Subcutaneous abdominal adipose tissue (tissue), 5 donors: ENCODE data around the gene CELA3A.

Experiments
- H3K27ac ChIP-seq: one replicate; pipeline ENCODE4 v1.7.0; 2013; ENCODE audit warnings: low read depth, mild to moderate bottlenecking, inconsistent platforms, low read length, moderate library complexity
- H3K27me3 ChIP-seq, 5 donors: one replicate each; pipeline ENCODE4 v1.7.0; 2013; ENCODE audit warnings: low read length in 5 of 5, inconsistent platforms in 1 of 5; ENCODE audit not compliant: control insufficient read depth in 5 of 5, insufficient read depth in 4 of 5
- H3K36me3 ChIP-seq, 5 donors: one replicate each; pipeline ENCODE4 v1.7.0; 2013; ENCODE audit warnings: low read length in 5 of 5; ENCODE audit not compliant: control insufficient read depth in 5 of 5, insufficient read depth in 5 of 5
- H3K4me1 ChIP-seq, 5 donors: one replicate each; pipeline ENCODE4 v1.7.0; 2013; ENCODE audit warnings: low read length in 5 of 5, mild to moderate bottlenecking in 3 of 5, moderate library complexity in 1 of 5; ENCODE audit not compliant: control insufficient read depth in 5 of 5, insufficient read depth in 5 of 5
- H3K4me3 ChIP-seq, 5 donors: one replicate each; pipeline ENCODE4 v1.7.0; 2013; ENCODE audit warnings: low read length in 5 of 5, low read depth in 1 of 5
- H3K9ac ChIP-seq, 5 donors: one replicate each; pipeline ENCODE4 v1.7.0; 2013; ENCODE audit warnings: low read length in 5 of 5, mild to moderate bottlenecking in 4 of 5, moderate library complexity in 3 of 5
- H3K9me3 ChIP-seq, 5 donors: one replicate each; pipeline ENCODE4 v1.7.0; 2013; ENCODE audit warnings: low read length in 5 of 5; ENCODE audit not compliant: control insufficient read depth in 5 of 5
- donor health status: healthy.
- donor health status: healthy.
- donor health status: healthy.
- donor health status: healthy.
- donor health status: healthy.

Gene CELA3A, protein sequence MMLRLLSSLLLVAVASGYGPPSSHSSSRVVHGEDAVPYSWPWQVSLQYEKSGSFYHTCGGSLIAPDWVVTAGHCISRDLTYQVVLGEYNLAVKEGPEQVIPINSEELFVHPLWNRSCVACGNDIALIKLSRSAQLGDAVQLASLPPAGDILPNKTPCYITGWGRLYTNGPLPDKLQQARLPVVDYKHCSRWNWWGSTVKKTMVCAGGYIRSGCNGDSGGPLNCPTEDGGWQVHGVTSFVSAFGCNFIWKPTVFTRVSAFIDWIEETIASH

DNA sequence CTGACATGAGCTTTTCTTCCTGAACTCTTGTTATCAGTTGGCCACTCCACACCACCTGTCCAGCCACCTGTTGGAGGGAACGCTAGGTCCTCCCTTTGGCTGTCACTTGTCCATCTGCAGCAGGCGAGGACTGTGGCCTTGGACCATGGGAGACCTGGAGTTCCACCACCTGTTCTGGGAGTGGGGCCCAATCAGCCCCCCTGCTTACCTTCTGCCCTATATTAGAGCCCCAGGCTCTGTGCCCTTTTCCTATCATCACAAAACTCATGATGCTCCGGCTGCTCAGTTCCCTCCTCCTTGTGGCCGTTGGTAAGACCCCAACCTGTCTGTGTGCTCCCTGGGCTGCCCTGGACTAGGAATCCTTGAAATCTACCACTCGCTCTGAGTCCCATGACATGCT is at the start of gene CELA3A:
CELA3A (plus strand) TSS at position 249 of the 400 bp plus-strand sequence; CDS start at position 267, 18 bp downstream.
- H3K4me3 ChIP-seq: no peak within 1 kb of the TSS
- H3K27me3 ChIP-seq: no peaks in the 10 kb centered on the region
- H3K9ac ChIP-seq: no peak within 1 kb of the TSS
- peaks cover 0 to 4% (median 0%) of the 10 kb centered on the region in 5 donors for H3K4me1 ChIP-seq
- H3K9me3 ChIP-seq: no peaks in the 10 kb centered on the region
- no peaks in the 10 kb centered on the region for H3K36me3 ChIP-seq
- H3K27ac ChIP-seq: no peak within 1 kb of the TSS

DNA sequence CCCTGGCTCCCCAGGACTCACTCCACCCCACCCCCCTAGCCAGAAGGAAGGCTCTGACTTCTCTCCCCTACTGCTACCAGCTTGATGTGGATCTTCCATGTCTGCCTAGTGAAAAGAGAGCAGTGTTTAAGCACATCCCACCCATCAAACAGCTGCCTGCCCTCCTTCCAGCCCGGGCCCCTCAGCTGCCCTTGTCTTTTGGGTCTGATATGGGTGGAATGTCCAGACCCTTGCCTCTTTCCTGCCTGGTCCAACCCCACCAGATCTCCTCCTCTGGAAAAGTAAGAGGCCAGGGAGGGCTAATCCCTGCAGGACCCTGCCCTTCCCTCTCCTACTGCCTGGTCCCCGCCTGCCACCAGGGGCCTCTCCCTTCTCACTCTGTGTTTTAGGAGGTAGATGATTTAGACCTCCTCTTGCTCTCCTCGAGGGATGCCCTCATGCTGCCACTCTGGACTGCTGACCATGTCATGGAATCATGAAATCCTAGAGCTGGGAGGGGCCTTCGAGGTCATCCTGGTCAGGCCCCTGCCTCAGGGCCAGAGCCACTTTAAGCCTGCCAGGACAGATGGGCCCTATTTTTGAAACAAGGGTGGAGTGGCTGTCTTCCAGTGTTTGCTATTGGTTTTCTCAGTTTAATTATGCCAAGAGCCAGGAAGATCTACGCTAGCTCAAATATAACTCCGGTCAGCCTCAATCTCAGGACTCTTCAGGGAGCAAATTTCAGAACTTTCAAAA is 48.5 kb upstream of the CELA3A start:
- Histone ChIP-seq H3K4me1 (peaks cover 16 to 39% (median 34%) of the 10 kb centered on the region in 5 donors), H3K9me3 (no peaks in the 10 kb centered on the region), H3K9ac (peak overlapping the region in 1 of 5 donors; percentile 0), H3K27me3 (no peaks in the 10 kb centered on the region), H3K4me3 (no peak overlapping the region), H3K27ac (peak overlapping the region; percentile 28), H3K36me3 (no peaks in the 10 kb centered on the region)

DNA sequence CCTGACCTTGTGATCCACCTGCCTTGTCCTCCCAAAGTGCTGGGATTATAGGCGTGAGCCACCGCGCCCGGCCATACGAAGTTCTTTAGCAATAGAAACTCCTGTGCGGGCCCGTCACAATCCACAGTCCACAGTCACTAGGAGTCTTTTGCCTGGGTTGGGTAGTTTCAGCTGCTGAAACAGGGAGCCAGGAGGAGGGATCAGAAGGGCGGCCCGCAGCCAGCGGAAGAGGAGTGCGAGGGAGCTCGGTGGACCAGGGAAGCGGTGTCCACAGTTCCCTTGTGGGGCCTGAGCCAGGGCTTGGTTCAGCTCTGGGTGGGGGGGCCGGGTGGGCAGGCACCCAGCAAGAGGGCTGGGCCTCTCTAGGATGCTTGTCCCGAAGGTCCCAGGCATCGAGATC is 46.4 kb upstream of the CELA3A start:
- H3K9me3 ChIP-seq: no peaks in the 10 kb centered on the region
- peak overlapping the region; percentile 92 for H3K27ac ChIP-seq
- H3K4me3 ChIP-seq: no peak overlapping the region
- H3K36me3 ChIP-seq: no peaks in the 10 kb centered on the region
- peak overlapping the region in 3 of 5 donors; percentile 8 to 71 (median 60) for H3K9ac ChIP-seq
- H3K27me3 ChIP-seq: no peaks in the 10 kb centered on the region
- peaks cover 16 to 43% (median 34%) of the 10 kb centered on the region in 5 donors for H3K4me1 ChIP-seq

DNA sequence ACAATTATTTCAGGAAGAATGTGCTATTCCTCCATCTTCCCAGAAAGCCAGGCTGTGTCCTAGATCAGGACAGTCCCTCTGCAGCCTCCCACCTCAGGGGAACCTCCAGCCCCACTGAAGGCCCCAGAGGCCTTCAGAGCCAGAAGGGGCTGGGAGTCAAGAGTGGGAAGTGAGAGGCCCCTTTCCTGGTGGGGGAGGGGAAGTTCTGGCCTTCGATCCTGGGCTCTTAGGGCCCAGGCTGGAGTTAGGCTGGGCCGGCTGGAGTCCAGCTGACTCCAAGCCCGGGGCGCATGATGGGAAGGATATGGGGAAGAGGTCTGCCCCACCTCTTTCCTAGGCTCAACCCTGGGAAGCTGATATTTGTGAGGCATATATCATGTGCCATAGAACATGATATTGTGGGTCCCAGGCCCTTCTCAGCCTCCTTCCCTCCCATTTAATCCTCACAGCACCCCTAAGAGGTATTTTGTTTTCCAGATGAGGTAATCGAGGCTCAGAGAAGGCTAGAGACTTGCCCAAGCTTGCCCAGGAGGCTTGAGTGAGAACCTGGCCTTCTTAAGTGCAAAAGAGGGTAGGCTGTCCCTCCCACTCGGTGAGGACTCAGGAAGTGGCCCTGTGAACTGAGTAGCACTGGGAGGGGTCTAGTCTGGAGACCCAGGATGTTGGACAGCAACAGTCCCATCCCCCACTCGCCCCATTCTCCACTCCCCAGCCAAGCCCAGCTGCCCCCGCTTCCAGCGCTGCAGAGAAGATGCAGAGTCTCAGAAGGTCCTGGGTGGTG is 45.8 kb upstream of the CELA3A start:
- Histone ChIP-seq H3K4me3 (peak overlapping the region in 1 of 5 donors; percentile 29), H3K9me3 (no peaks in the 10 kb centered on the region), H3K27me3 (no peaks in the 10 kb centered on the region), H3K9ac (peak overlapping the region; percentile 28 to 71 (median 57)), H3K27ac (peak overlapping the region; percentile 92), H3K36me3 (no peaks in the 10 kb centered on the region), H3K4me1 (peaks cover 16 to 43% (median 34%) of the 10 kb centered on the region in 5 donors)

DNA sequence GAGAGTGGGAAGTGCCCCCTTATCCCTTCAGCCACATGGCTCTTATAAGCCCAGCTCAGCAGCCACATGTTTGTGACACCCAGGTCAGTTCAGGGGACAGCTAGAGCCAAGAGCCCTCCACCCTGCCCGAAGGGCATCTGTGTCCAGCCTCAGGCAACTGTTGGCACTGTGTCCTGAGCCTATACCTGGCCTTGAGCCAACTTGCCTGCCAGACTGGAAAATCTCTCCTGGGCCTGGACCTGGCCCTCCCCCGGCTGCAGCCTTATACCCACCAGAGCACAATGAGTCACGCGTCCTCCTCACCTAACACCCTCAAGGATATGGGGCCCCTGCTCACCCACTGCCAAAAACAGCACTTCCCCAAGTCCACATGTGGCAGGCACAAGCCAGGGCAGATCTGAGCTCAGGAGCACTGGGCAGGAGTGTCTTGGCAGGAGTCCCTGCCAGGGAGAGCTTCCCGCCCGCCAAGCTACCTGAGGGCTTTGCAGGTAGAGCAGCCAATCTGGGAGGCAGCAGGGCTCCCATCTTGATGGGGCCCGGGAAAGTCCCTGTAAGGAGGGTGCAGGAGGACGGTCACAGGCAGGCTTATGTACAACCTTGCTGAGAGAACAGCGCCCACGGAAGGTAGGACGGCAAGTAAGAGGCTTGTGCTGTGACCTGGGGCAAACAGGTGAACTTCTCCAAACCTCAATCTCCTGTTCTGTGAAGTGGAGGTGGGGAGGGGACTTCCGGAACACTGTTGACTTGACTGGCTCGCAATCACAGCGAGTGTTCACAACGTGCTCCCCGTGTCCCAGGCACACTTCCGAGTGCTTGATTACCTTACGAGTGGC is 44.5 kb upstream of the CELA3A start:
- Histone ChIP-seq H3K4me1 (peaks cover 16 to 51% (median 39%) of the 10 kb centered on the region in 5 donors), H3K27me3 (no peaks in the 10 kb centered on the region), H3K36me3 (no peaks in the 10 kb centered on the region), H3K9me3 (no peaks in the 10 kb centered on the region), H3K9ac (peak overlapping the region in 2 of 5 donors; percentile 11 to 60), H3K27ac (peak overlapping the region; percentile 92), H3K4me3 (peak overlapping the region in 1 of 5 donors; percentile 1)

DNA sequence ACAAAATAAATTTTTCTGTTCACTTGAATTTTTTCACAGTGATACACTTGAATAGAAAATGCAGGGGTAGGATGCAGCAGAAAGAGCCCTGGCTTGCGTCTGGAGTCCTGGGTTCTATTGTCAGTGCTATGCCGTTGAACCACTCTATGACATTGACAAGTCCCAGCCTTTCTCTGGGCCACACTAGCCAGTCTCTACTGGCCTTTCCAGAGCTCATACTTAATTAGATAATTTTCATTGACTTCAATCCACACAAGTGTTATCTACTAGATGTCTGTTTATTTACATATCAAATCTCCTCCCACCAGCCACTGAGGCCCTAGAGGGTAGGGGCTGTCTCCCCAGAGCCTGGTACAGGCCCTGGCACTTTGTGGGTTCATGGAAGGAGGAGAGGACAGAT is 40.1 kb upstream of the CELA3A start:
- Histone ChIP-seq H3K27ac (peak overlapping the region; percentile 38), H3K9ac (peak overlapping the region in 1 of 5 donors; percentile 33), H3K9me3 (no peaks in the 10 kb centered on the region), H3K4me1 (peaks cover 15 to 49% (median 31%) of the 10 kb centered on the region in 5 donors), H3K27me3 (no peaks in the 10 kb centered on the region), H3K4me3 (no peak overlapping the region), H3K36me3 (no peaks in the 10 kb centered on the region)

DNA sequence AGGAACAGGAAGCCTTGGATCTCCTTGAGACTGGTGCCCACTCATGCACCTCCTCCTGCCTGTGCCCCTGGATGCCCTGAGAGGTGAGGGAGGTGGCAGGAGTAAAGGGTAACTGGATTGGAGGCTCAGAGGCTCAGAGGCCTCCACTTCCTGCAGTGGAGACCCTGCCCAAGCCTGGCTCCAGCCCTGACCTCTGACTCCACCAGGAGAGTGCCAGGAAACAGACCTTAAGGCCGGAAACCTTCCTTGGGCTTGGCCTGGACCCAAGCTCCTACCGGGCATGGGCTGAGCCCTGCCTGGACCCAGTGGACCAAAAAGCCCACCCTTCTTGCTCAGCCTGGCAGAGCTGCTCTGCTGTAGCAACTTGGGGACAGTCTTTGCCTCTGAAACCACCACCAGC is 39.7 kb upstream of the CELA3A start:
- Histone ChIP-seq H3K36me3 (no peaks in the 10 kb centered on the region), H3K27ac (peak overlapping the region; percentile 38), H3K9me3 (no peaks in the 10 kb centered on the region), H3K9ac (peak overlapping the region in 1 of 5 donors; percentile 33), H3K4me1 (peaks cover 11 to 44% (median 26%) of the 10 kb centered on the region in 5 donors), H3K4me3 (no peak overlapping the region), H3K27me3 (no peaks in the 10 kb centered on the region)

DNA sequence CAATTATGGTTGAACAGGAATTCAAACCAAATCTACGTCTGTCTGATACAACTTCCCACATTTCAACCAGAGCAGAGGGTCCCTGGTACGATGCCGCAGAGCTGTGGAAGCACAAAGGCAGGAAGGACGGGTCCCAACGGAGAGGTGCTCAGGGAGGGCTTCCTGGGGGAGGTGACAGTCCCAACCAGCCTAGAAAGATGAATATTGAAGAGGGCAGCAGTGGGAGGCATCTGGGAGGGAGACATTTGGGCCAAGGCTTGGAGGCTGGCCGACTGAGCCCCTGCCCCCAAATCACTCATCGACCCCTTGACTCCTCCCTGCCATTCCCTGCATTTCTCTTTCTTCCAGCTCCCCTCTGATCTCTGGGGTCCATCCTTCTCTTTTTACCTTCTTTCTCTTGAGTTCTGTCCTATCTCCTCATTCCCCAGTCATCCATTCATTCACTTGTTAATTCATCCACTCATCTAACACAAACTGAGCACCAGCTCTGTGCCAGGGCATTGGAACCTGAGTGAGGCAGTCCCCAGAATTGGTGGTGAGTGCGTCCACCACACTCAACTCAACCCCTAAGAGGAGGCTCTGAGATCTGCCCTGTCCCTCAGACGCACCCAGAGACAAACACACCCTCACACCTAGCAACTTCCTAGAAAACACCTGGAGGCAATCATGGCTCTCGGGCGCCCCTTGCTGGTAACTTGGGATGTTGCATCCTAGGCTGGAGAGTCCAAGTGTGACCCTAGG is 37.8 kb upstream of the CELA3A start:
- H3K4me3 ChIP-seq: no peak overlapping the region
- no peak overlapping the region for H3K9ac ChIP-seq
- H3K4me1 ChIP-seq: peaks cover 5 to 28% (median 18%) of the 10 kb centered on the region in 5 donors
- H3K27me3 ChIP-seq: no peaks in the 10 kb centered on the region
- H3K27ac ChIP-seq: no peak overlapping the region
- H3K9me3 ChIP-seq: no peaks in the 10 kb centered on the region
- no peaks in the 10 kb centered on the region for H3K36me3 ChIP-seq
